ENCODE results near the gene VWCE.

DNA sequence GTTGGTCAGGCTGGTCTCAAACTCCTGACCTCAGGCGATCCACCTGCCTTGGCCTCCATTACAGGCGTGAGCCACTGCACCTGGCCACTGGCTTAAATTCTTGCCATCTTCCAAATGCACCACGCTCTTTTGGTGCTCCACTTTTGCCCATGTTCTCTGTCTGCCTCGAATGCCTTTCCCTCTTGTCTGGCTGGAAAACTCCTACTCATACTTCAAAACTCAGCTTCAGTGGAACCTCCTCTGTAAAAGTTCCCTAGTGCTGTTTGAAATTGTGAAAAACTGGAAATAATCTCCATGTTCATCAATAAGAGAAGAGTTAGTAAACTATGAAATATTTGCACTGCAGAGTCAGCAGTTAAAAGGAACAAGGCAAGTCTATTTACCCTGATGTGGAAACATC lies 11.5 kb downstream of the VWCE start:
- TF ChIP-seq, protein P1, sequence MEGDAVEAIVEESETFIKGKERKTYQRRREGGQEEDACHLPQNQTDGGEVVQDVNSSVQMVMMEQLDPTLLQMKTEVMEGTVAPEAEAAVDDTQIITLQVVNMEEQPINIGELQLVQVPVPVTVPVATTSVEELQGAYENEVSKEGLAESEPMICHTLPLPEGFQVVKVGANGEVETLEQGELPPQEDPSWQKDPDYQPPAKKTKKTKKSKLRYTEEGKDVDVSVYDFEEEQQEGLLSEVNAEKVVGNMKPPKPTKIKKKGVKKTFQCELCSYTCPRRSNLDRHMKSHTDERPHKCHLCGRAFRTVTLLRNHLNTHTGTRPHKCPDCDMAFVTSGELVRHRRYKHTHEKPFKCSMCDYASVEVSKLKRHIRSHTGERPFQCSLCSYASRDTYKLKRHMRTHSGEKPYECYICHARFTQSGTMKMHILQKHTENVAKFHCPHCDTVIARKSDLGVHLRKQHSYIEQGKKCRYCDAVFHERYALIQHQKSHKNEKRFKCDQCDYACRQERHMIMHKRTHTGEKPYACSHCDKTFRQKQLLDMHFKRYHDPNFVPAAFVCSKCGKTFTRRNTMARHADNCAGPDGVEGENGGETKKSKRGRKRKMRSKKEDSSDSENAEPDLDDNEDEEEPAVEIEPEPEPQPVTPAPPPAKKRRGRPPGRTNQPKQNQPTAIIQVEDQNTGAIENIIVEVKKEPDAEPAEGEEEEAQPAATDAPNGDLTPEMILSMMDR (conservative IDR thresholded peaks at IDR 0.05) = no peak
- TF ChIP-seq EZH2 (IDR thresholded peaks at IDR 0.05; ENCODE audit: low read depth) = no peak

All from PC-9 (cell line).